ENCODE data around the gene MAGI2. TPM values are rescaled to one million over a fixed set of nuclear protein-coding genes. Genes with fewer than 3 reads are reported as not detected.
"Not testable (repeated sequence)": the region's sequence is repeated elsewhere in the genome, so short reads cannot be mapped to it uniquely, and the experiment has no call there.

Gene MAGI2
- total RNA-seq, 1 donor from 2014 or later, result 0.05 TPM

- intact Hi-C loops (cut with micrococcal nuclease), result loop anchor here (10.0 kb wide), 1 partner anchor 60 kb away; no protein-coding TSS in a partner anchor
Measured at GRCh38 chr7:79064187-79064823, 389.2 kb downstream of the MAGI2 start.

DNA sequence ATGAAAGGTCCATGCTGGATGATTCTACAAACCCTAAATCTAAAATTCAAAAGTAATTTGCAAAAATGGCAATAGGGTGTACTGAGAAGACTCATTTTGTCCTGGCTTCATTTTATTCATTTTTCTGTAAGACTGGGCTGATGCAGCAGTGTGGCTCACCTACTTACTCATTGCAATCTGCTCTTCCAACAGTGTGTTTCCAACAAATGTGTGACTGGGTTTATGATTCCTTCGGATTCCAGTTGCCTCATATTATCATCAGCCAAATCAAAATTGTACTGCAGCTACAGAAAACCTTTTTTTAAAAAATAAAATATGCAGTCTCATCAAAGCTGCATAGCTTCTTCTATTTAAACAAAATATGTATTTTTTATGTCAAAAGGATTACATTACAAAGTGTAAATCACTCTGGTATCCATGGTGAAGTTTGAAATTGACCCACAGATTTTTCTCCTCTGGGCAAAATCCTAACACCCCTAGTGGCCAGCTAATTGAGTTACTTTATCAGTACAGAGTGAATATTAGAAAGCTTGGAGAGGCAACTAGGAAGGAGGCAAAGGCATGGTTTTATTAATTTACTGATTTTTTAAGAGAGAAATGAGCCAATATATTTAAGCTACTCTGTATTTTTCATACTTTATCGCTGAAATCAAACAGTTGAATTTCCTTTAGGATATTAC, 390.3 kb downstream of the MAGI2 start:
- intact Hi-C loops (cut with micrococcal nuclease), result loop anchor here (10.0 kb wide), 1 partner anchor 58 kb away; no protein-coding TSS in a partner anchor

GRCh38 chr7:79060498-79060897, 393.0 kb downstream of the MAGI2 start:
- intact Hi-C loops (cut with micrococcal nuclease), result loop anchor here (10.0 kb wide), 1 partner anchor 56 kb away; no protein-coding TSS in a partner anchor

GRCh38 chr7:79055722-79056415, 397.6 kb downstream of the MAGI2 start:
- intact Hi-C loops (cut with micrococcal nuclease), result no loop called here

DNA sequence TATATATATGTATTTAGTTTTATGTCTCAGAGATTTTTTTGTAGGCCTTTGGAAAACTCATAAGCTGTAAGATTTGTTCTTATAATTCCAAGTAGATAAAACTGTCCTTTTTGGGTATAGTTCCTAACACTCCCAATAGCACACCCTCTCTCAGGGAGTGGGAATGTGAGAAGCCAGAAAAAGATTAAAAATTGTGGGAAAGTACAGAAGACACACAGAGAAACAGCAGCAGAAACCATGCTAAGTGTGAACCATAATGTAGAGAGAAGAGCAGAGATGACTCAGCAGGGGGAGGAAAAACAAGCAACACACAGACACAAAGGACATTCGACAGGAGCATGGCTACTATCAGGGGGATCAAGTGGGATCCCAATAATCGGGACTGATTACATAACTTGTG, 401.6 kb downstream of the MAGI2 start:
- intact Hi-C loops (cut with micrococcal nuclease), result no loop called here

GRCh38 chr7:79050603-79051002, 402.9 kb downstream of the MAGI2 start:
- intact Hi-C loops (cut with micrococcal nuclease), result no loop called here

DNA sequence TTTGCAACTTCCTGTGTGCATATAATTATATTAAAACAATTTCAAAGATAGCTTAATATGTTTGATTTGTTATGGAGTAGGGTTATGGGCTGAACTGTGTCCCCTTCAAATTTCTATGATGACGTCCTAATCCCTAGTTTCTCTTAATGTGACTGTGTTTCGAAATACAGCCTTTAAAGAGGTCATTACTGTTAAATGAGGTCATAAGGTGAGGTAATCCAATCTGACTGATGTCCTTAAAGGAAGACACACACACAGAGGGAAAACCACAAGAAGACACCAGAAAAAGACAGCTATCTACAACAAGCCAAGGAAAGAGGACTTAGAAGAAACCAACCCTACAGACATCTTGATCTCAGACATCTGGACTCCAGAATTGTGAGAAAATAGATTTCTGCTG, 407.4 kb downstream of the MAGI2 start:
- intact Hi-C loops (cut with micrococcal nuclease), result no loop called here

GRCh38 chr7:79037001-79037400, 416.5 kb downstream of the MAGI2 start:
- intact Hi-C loops (cut with micrococcal nuclease), result no loop called here

DNA sequence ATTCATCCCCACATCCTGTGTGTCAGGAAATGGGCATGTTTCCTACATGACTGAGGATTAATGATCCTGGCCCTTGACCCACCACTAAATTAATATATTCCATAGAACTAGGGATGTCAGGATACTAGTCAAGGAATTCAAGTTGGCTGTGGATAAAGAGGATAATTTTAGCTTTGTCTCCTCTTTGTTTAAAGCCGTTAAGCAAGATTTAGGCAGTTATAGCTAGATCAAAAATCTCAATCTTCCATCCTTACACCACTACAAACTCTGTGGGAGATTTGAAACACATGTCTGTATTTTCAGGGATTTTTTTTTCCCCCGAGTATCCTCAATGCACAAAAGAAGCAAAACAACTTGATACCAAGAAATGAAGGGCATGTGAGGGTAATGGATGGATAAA, 417.1 kb downstream of the MAGI2 start:
- intact Hi-C loops (cut with micrococcal nuclease), result no loop called here

- intact Hi-C loops (cut with micrococcal nuclease), result no loop called here
Measured at GRCh38 chr7:79035858-79036257, 417.6 kb downstream of the MAGI2 start.

DNA sequence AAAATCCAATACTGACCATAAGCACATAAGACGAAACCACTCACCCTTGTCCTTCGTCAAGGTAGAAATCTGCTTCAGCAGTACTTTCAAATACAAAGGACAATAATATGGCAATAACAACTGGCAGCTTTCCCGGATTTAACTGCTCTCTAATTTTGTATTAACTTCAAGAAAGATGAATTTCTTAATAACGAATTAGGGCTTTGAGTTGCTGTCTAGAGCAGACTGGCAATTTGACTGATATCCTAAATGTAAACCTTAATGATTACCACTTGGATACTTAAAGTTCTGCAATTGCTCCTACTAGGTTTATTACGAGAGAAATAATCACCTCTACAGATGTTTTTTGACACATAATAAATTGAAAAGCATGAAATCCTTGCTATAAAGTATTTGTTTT, 418.7 kb downstream of the MAGI2 start:
- intact Hi-C loops (cut with micrococcal nuclease), result no loop called here

GRCh38 chr7:79019711-79020110, 433.8 kb downstream of the MAGI2 start:
- intact Hi-C loops (cut with micrococcal nuclease), result not testable (repeated sequence)

DNA sequence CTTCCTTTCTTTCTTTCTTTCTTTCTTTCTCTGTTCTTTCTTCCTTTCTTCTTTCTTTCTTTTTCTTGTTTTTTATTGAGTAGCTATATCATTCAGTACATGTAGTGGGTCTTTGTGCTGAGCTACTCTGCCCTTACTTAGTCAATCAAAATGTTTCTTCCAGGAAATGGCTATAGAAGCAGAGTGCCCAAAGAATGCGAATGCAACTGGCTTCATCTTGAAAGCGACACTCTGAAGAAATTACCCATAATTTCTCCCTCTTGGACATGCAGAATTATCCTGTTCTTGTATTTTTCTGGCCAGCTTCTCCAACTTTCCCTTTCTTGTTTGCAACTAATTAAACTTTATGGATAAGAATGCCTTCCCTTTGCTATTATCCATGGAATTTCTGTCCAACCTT, 441.5 kb downstream of the MAGI2 start:
- intact Hi-C loops (cut with micrococcal nuclease), result no loop called here

GRCh38 chr7:79009647-79010046, 443.8 kb downstream of the MAGI2 start:
- intact Hi-C loops (cut with micrococcal nuclease), result loop anchor here (10.0 kb wide), 1 partner anchor 55 kb away; no protein-coding TSS in a partner anchor

DNA sequence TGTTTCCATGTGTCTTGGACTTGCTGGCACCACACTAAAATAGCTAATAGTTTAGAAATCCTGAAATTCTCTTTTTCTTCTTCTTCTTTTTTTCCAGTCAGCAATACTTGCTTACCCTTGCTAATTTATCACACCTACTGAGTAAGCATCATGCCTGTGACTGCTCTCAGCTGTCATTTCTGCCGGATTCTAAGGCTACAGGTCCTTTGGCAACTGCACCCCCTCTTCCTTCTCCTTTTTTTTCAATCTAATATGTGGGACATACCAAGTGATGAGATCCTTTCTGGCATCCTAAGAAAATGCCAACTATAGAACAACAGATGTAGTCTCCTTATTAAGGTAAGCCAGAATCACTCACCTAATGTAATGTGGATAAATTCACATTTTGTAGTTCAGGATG, 444.7 kb downstream of the MAGI2 start:
- intact Hi-C loops (cut with micrococcal nuclease), result loop anchor here (10.0 kb wide), 1 partner anchor 56 kb away; no protein-coding TSS in a partner anchor

- intact Hi-C loops (cut with micrococcal nuclease), result no loop called here
Measured at GRCh38 chr7:78996013-78996412, 457.5 kb downstream of the MAGI2 start.

DNA sequence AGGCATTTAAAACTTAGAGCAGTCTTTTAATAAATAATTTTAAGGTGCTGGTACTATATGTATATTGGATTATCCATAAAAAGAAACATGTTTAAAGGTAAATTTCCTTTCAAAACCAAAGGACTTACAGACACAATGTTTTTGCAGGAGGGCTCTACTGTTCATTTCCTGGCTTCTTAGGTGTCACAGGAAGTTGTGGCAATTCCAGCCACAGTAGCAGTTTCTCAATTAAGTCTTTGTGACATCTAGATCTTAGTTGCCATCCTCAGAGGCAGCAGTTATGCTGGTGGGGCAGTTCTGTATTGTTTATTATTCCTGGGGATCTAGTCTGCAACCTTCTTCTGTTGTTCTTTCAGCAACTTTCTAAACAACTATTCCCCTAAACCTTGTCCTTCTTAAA, 460.1 kb downstream of the MAGI2 start:
- intact Hi-C loops (cut with micrococcal nuclease), result no loop called here

DNA sequence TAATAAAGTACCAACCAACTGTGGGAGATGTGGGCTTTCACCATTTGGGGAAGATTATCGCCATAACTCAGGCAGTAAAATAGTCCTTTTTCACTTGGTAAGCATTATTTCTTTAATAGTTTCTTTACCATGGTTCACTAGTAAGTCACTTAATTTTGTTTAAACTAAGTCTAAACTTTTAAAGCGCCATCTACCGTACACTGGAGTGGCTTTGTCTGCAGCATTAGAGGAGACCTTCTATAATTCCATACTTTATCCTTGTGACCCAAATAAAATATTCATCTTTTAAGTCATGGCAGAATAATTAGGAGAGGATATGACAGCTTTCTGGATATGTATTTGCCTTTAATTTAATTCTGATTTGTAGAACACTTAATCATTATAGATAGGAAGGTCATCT, 468.0 kb downstream of the MAGI2 start:
- intact Hi-C loops (cut with micrococcal nuclease), result no loop called here

DNA sequence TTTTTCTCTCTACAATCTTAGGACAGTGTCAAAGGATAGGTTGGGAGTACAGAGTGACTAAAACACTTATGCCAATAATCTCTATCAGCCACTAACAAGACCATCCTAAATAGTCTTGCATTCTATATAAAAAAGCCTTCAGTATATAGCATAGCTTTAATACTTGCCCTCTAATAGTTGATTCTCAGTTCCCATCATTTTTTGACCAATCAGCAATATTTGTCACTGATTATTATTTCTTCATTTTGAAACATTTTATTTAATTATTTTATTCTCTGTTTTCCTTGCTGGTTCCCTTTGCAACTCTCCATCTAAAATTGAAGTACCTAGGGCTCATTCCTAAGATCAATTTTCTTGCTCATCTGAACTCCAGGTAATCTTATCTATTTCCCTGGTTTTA, 470.0 kb downstream of the MAGI2 start:
- intact Hi-C loops (cut with micrococcal nuclease), result no loop called here

DNA sequence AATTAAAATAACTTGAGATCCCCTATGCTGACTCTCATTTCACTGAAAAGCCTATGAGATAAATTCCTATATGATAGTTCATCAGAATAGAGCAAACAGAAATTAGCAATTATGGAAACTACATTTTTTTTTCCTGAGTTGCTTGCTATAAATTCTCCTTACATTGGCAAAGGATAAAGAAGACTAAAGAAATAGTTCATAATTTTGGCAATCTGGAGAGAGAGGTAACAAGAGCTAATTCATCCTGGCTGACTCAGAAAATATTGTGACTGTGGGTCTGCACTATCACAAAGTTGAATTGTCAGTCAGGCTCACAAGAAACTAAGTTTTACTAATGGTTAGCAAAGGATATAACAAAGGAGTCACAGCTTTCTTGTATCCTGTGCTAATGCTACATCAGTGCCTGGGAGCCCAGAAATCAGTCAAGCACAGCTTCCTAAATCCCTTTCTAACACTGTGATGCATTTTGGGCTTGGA, 483.0 kb downstream of the MAGI2 start:
- intact Hi-C loops (cut with micrococcal nuclease), result no loop called here

- intact Hi-C loops (cut with micrococcal nuclease), result no loop called here
Measured at GRCh38 chr7:78968951-78969350, 484.5 kb downstream of the MAGI2 start.

- intact Hi-C loops (cut with micrococcal nuclease), result not testable (repeated sequence)
Measured at GRCh38 chr7:78967561-78967960, 485.9 kb downstream of the MAGI2 start.
